Astrocyte (in vitro differentiated cells and primary cell): ENCODE data around the gene DOCK7. TPM values are rescaled to one million over a fixed set of nuclear protein-coding genes. Genes with fewer than 3 reads are reported as not detected.

Experiments used
- DNase-seq: peaks from one replicate; pipeline ENCODE4 v3.0.0-alpha.2; 2010; ENCODE audit warnings: low read depth
- FAIRE-seq: peaks from 2 replicates; lab custom pipeline; 2011; peaks lifted over from hg19 to GRCh38; lab: Jason Lieb, UNC
- H2AFZ ChIP-seq: 2 replicates; pipeline ENCODE4 v1.6.0; 2012; ENCODE audit warnings: low read depth, low read length, inconsistent platforms
- H3K27ac ChIP-seq: 2 replicates; pipeline ENCODE4 v1.5.1; 2011; ENCODE audit warnings: low read depth, low read length, inconsistent platforms
- H3K27me3 ChIP-seq: 2 replicates; pipeline ENCODE4 v1.6.0; 2011; ENCODE audit warnings: low read length, inconsistent platforms; ENCODE audit not compliant: insufficient read depth
- H3K36me3 ChIP-seq: 2 replicates; pipeline ENCODE4 v1.5.1; 2011; ENCODE audit warnings: low read length, inconsistent platforms; ENCODE audit not compliant: insufficient read depth
- H3K4me1 ChIP-seq: 2 replicates; pipeline ENCODE4 v1.5.1; 2011; ENCODE audit warnings: low read length, inconsistent platforms; ENCODE audit not compliant: insufficient read depth
- H3K4me2 ChIP-seq: 2 replicates; pipeline ENCODE4 v1.6.0; 2012; ENCODE audit warnings: low read length, inconsistent platforms
- H3K4me3 ChIP-seq: 2 replicates; pipeline ENCODE4 v1.5.1; 2011; ENCODE audit warnings: low read depth, mild to moderate bottlenecking, low read length, inconsistent platforms; ENCODE audit not compliant: insufficient read depth
- H3K79me2 ChIP-seq: 2 replicates; pipeline ENCODE4 v1.6.0; 2012; ENCODE audit warnings: mild to moderate bottlenecking, low read length, inconsistent platforms; ENCODE audit not compliant: insufficient read depth
- H3K9ac ChIP-seq: 2 replicates; pipeline ENCODE4 v1.6.0; 2012; ENCODE audit warnings: mild to moderate bottlenecking, low read length, inconsistent platforms
- H3K9me3 ChIP-seq: 2 replicates; pipeline ENCODE4 v1.5.1; 2012; ENCODE audit warnings: low read depth, mild to moderate bottlenecking, low read length, inconsistent platforms; ENCODE audit not compliant: insufficient read depth
- H4K20me1 ChIP-seq: 2 replicates; pipeline ENCODE4 v1.6.0; 2012; ENCODE audit warnings: low read length, inconsistent platforms; ENCODE audit not compliant: insufficient read depth
- H3K27ac Mint-ChIP-seq: one replicate; pipeline ENCODE4 v1.8.0; 2021; ENCODE audit warnings: mild to moderate bottlenecking, mixed read lengths; ENCODE audit not compliant: unreplicated experiment
- H3K27me3 Mint-ChIP-seq: one replicate; pipeline ENCODE4 v1.8.0; 2021; ENCODE audit warnings: low read depth, mixed read lengths; ENCODE audit not compliant: unreplicated experiment
- H3K36me3 Mint-ChIP-seq: one replicate; pipeline ENCODE4 v1.8.0; 2021; ENCODE audit warnings: low read depth, mixed read lengths; ENCODE audit not compliant: unreplicated experiment
- H3K4me1 Mint-ChIP-seq: one replicate; pipeline ENCODE4 v1.8.0; 2021; ENCODE audit warnings: low read depth, mixed read lengths; ENCODE audit not compliant: unreplicated experiment
- H3K4me3 Mint-ChIP-seq: one replicate; pipeline ENCODE4 v1.8.0; 2021; ENCODE audit warnings: mild to moderate bottlenecking, moderate library complexity, mixed read lengths; ENCODE audit not compliant: unreplicated experiment
- H3K9me3 Mint-ChIP-seq: one replicate; pipeline ENCODE4 v1.8.0; 2021; ENCODE audit warnings: mild to moderate bottlenecking, mixed read lengths; ENCODE audit not compliant: unreplicated experiment
- EZH2 ChIP-seq: IDR thresholded peaks from 2 replicates; pipeline ENCODE4 v1.6.1; 2012; ENCODE audit warnings: mild to moderate bottlenecking, low read length, inconsistent platforms; ENCODE audit not compliant: insufficient read depth
- total RNA-seq: library from RNA; stranded (reverse); gene quantifications from 2 replicates; pipeline ENCODE4 v1.2.1, GENCODE V29; 2021
- TF ChIP-seq, protein P1 (sequence below): IDR thresholded peaks from 2 replicates; pipeline ENCODE4 v1.5.1; 2011; ENCODE audit warnings: low read depth, mild to moderate bottlenecking, inconsistent platforms, low read length, moderate library complexity; ENCODE audit not compliant: insufficient read depth

DOCK7 gene
- total RNA-seq, 1 donor from 2014 or later, result 68.7 TPM

- no peak overlapping the region for H3K9ac ChIP-seq
- no peak for DNase-seq
- Mint-ChIP-seq H3K9me3 (peaks cover 8% of the 10 kb centered on the region), H3K27ac (no peak overlapping the region), H3K27me3 (no peaks in the 10 kb centered on the region), H3K36me3 (peaks cover 10% of the 10 kb centered on the region), H3K4me1 (no peaks in the 10 kb centered on the region), H3K4me3 (no peak overlapping the region)
- FAIRE-seq, result peak; percentile 5
- no peaks in the 10 kb centered on the region for H3K79me2 ChIP-seq
- no peak for TF ChIP-seq EZH2
- TF ChIP-seq, protein P1, sequence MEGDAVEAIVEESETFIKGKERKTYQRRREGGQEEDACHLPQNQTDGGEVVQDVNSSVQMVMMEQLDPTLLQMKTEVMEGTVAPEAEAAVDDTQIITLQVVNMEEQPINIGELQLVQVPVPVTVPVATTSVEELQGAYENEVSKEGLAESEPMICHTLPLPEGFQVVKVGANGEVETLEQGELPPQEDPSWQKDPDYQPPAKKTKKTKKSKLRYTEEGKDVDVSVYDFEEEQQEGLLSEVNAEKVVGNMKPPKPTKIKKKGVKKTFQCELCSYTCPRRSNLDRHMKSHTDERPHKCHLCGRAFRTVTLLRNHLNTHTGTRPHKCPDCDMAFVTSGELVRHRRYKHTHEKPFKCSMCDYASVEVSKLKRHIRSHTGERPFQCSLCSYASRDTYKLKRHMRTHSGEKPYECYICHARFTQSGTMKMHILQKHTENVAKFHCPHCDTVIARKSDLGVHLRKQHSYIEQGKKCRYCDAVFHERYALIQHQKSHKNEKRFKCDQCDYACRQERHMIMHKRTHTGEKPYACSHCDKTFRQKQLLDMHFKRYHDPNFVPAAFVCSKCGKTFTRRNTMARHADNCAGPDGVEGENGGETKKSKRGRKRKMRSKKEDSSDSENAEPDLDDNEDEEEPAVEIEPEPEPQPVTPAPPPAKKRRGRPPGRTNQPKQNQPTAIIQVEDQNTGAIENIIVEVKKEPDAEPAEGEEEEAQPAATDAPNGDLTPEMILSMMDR, result no peak
- peaks cover 4% of the 10 kb centered on the region for H3K36me3 ChIP-seq
- no peaks in the 10 kb centered on the region for H3K9me3 ChIP-seq
- no peak overlapping the region for H3K4me2 ChIP-seq
- no peaks in the 10 kb centered on the region for H4K20me1 ChIP-seq
- no peak overlapping the region for H2AFZ ChIP-seq
- no peak overlapping the region for H3K4me3 ChIP-seq
- H3K27me3 ChIP-seq, result no peaks in the 10 kb centered on the region
- H3K4me1 ChIP-seq, result no peaks in the 10 kb centered on the region
- no peak overlapping the region for H3K27ac ChIP-seq
Measured at GRCh38 chr1:62561306-62561705, 126.9 kb downstream of the DOCK7 start.

DNA sequence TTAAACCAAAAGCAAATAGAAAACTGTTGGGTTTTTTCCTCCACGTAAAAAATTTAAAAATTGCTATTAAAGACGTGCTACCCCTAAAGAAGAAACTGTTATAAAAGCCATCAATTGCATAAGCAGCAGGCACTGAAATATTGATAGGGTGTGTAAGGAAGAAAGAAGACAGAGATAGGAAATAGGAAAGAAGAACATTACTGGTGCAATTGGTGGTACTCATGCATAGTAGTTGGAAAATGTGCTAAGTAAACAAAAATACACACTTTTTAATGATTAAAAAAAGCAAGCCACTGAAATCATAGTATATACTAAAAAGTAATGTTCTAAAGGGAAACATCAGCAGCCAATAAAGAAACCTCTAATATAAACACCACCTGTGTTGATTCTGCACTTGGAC, 143.6 kb downstream of the DOCK7 start:
- no peak overlapping the region for H2AFZ ChIP-seq
- H3K4me3 ChIP-seq, result no peak overlapping the region
- Mint-ChIP-seq H3K27me3 (no peaks in the 10 kb centered on the region), H3K4me1 (no peaks in the 10 kb centered on the region), H3K27ac (no peak overlapping the region), H3K36me3 (no peaks in the 10 kb centered on the region), H3K4me3 (no peak overlapping the region), H3K9me3 (no peaks in the 10 kb centered on the region)
- peaks cover 5% of the 10 kb centered on the region for H3K36me3 ChIP-seq
- H4K20me1 ChIP-seq, result no peaks in the 10 kb centered on the region
- DNase-seq (no peak), FAIRE-seq (no peak)
- H3K4me2 ChIP-seq, result no peak overlapping the region
- no peak overlapping the region for H3K27ac ChIP-seq
- H3K4me1 ChIP-seq, result no peaks in the 10 kb centered on the region
- H3K27me3 ChIP-seq, result no peaks in the 10 kb centered on the region
- H3K79me2 ChIP-seq, result no peaks in the 10 kb centered on the region
- H3K9ac ChIP-seq, result no peak overlapping the region
- H3K9me3 ChIP-seq, result no peaks in the 10 kb centered on the region
- TF ChIP-seq EZH2, result no peak
- TF ChIP-seq, protein P1, result no peak

DNA sequence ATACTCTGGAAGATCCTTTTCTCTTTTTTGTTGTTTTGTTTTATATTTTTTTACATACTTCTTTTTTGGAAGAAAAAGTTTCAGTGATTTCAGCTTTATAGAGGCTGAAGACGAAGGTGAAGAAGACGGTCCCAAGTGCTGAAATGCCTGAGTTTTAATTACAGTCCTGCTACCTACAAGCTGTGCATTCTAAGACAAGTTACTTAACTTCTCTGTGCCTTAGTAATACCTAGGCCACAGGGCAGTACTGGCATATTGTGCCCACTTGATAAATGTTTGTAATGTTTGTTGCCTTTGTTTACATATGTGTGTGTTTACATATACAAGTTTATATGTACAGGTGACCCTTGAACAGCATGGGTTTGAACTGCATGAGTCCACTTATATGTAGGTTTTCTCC, 147.1 kb downstream of the DOCK7 start:
- Histone ChIP-seq H4K20me1 (no peaks in the 10 kb centered on the region), H3K36me3 (peaks cover 5% of the 10 kb centered on the region), H2AFZ (no peak overlapping the region), H3K4me1 (no peaks in the 10 kb centered on the region), H3K27me3 (no peaks in the 10 kb centered on the region), H3K79me2 (no peaks in the 10 kb centered on the region), H3K4me2 (no peak overlapping the region), H3K9me3 (no peaks in the 10 kb centered on the region), H3K4me3 (no peak overlapping the region), H3K27ac (no peak overlapping the region), H3K9ac (no peak overlapping the region)
- Mint-ChIP-seq H3K27ac (no peak overlapping the region), H3K36me3 (no peaks in the 10 kb centered on the region), H3K4me3 (no peak overlapping the region), H3K9me3 (no peaks in the 10 kb centered on the region), H3K4me1 (no peaks in the 10 kb centered on the region), H3K27me3 (no peaks in the 10 kb centered on the region)
- no peak for DNase-seq
- no peak for FAIRE-seq
- TF ChIP-seq EZH2, result no peak
- TF ChIP-seq, protein P1, result no peak
